Bronchial epithelial cell (primary cell): ENCODE measurements around the gene KLK6. TPM values are rescaled to one million over a fixed set of nuclear protein-coding genes. Genes with fewer than 3 reads are reported as not detected.
A peak's percentile ranks its signal among the peaks of the same experiment; 100 is the strongest.

ENCODE experiments used
- DNase-seq: peaks from one replicate; pipeline ENCODE4 v3.0.0-alpha.2; 2010; ENCODE audit warnings: low read depth
- FAIRE-seq: peaks from 2 replicates; lab custom pipeline; 2011; peaks lifted over from hg19 to GRCh38; lab: Jason Lieb, UNC
- H3K27me3 ChIP-seq: 2 replicates; pipeline ENCODE4 v1.5.1; 2011; ENCODE audit warnings: low read length; ENCODE audit not compliant: control insufficient read depth, insufficient read depth
- H3K36me3 ChIP-seq: 2 replicates; pipeline ENCODE4 v1.5.1; 2011; ENCODE audit warnings: low read length; ENCODE audit not compliant: control insufficient read depth, insufficient read depth
- H3K4me3 ChIP-seq: 2 replicates; pipeline ENCODE4 v1.5.1; 2011; ENCODE audit warnings: mild to moderate bottlenecking, low read depth, low read length, control low read depth
- total RNA-seq: library from RNA; depleted of rRNA; stranded (reverse); fragments of >200 nt; gene quantifications from 2 replicates; pipeline ENCODE4 v1.2.1, GENCODE V29; 2014
- TF ChIP-seq, protein P1 (sequence below): IDR thresholded peaks from 2 replicates; pipeline ENCODE4 v1.5.1; 2011; ENCODE audit warnings: mild to moderate bottlenecking, moderate library complexity, low read length, control low read depth, inconsistent platforms; ENCODE audit not compliant: insufficient read depth, severe bottlenecking

KLK6 gene
- total RNA-seq, 1 donor from 2014 or later = 0.26 TPM

DNA sequence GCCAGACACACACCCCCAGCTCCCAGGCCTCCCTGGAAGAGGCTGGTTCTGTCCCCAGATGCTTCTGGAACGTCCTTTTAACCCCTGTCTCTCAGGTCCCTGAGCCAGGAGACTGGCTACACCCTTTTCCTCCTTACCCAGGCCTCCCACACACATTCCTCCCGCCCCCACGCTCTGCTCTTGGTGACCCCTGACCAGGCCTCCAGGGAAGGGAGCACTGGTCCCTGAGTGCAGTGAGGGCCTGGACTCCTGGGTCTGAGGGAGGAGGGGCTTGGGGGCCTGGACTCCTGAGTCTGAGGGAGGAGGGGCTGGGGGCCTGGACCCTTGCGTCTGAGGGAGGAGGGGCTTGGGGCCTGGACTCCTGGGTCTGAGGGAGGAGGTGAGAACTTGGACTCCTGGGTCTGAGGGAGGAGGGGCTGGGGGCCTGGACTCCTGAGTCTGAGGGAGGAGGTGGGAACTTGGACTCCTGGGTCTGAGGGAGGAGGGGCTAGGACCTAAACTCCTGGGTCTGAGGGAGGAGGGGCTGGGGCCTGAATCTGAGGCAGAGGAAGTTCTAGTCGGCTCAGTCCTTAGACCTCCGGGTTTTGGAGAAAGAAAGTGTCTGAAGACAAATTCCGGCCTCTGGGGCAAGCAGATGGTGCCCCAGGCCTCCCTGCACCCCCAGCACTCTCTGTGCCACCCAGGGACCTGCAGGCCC, 527 bp downstream of the KLK6 start:
- FAIRE-seq (no peak), DNase-seq (no peak)
- TF ChIP-seq, protein P1, sequence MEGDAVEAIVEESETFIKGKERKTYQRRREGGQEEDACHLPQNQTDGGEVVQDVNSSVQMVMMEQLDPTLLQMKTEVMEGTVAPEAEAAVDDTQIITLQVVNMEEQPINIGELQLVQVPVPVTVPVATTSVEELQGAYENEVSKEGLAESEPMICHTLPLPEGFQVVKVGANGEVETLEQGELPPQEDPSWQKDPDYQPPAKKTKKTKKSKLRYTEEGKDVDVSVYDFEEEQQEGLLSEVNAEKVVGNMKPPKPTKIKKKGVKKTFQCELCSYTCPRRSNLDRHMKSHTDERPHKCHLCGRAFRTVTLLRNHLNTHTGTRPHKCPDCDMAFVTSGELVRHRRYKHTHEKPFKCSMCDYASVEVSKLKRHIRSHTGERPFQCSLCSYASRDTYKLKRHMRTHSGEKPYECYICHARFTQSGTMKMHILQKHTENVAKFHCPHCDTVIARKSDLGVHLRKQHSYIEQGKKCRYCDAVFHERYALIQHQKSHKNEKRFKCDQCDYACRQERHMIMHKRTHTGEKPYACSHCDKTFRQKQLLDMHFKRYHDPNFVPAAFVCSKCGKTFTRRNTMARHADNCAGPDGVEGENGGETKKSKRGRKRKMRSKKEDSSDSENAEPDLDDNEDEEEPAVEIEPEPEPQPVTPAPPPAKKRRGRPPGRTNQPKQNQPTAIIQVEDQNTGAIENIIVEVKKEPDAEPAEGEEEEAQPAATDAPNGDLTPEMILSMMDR = no peak
- Histone ChIP-seq H3K36me3 (no peaks in the 10 kb centered on the region), H3K4me3 (no peak overlapping the region), H3K27me3 (no peaks in the 10 kb centered on the region)

DNA sequence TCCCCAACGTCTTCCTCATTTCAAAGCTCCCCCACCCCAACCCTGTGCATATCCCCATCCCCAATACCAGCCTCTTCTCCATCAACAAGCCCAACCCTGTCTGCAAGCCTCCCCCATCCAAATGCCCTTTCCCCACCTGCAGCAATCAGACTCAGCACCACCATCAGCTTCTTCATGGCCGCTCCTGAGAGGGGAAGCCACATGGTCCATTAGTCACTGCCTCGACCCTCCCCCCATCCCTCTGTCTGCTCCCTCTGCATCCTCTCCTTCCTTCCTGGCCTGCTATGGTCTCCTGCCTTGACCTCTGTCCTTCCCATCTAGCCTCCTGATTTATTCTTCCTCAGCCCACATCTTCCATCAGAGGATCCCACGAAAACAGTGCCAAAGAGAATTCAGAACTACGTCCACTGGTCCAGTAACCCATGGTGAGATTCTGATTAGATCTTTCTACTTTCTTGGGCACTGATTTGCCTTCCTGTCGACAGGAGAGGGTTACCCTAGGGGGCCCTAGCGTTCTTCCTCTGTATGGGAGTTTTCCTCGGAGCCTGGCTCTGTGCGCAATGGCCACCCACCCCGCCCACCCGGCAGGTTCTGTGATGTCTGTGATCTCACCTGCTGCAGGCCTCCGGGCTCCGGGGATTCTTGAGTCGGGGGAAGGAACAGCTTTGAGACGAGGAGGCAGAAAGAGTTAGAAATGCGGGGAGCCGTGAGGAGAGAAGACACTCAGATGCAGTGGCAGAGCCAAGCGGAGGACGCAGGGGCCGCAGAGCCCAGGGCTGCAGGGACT, 1.3 kb downstream of the KLK6 start:
- H3K27me3 ChIP-seq = no peaks in the 10 kb centered on the region
- H3K36me3 ChIP-seq = no peaks in the 10 kb centered on the region
- H3K4me3 ChIP-seq = no peak overlapping the region
- TF ChIP-seq, protein P1 = no peak
- FAIRE-seq (no peak), DNase-seq (no peak)

DNA sequence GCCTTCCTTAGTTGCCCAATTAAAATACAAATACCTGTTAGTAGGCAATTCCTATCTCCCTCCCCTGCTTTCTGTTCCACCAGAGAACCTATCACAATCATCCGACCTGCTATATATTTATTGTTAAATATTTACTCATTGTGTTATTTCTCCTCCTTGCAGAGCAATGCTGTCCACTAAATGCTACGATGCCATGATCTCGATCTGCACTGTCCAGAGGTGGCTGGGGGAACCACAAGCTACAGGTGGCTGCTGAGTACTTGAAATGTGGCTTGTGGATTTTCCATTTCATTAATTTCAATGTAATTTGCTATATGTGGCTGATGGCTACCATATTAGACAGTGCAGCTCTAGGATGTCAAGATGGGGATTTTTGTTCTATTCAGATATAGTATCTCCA, 5.1 kb downstream of the KLK6 start:
- FAIRE-seq = no peak
- H3K4me3 ChIP-seq = no peak overlapping the region

DNA sequence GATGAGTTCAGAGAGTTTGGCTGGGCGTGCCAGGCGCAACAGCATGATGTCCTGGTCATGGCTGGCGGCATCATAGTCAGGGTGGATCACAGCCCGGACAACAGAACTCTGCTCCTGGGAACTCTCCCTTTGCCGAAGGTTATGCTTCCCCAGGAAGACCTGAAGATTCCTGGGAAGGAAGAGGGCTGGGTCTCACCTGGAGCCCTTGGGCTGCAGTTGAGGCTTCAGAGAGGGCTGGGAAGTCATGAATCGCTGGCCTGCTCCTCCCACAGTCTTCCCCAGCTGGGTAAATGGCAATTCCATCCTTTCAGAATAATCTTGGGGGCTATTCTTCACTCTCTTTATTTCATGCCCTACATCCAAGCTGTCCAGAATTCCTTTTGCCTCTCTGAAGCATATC, 6.0 kb downstream of the KLK6 start:
- DNase-seq (no peak), FAIRE-seq (no peak)
- Histone ChIP-seq H3K36me3 (no peaks in the 10 kb centered on the region), H3K27me3 (peaks cover 2% of the 10 kb centered on the region), H3K4me3 (no peak overlapping the region)
- TF ChIP-seq, protein P1 = no peak

More for the DNA sequence above, 5.1 kb downstream of the KLK6 start:
- Histone ChIP-seq H3K27me3 (peaks cover 2% of the 10 kb centered on the region), H3K36me3 (no peaks in the 10 kb centered on the region)
- no peak for DNase-seq
- TF ChIP-seq, protein P1 = no peak

DNA sequence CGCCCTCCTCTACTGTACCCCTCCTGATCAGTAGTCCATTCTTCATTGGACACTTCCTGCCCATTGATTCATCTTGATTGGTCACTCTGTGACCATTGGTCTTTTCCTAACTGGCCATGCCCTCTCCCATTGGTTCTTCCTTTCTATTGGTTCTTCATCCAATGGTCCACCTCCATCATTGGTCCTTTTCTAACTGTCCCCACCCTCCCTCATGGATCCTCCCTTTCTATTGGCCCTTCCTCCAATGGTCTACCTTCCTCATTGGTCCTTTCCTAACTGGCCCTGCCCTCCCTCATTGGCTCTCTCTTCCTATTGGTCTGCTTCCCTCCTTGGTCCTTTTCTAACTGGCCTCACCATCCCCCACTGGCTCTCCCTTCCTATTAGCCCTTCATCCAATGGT, 7.1 kb downstream of the KLK6 start:
- no peak for DNase-seq
- no peak overlapping the region for H3K4me3 ChIP-seq
- no peaks in the 10 kb centered on the region for H3K36me3 ChIP-seq
- TF ChIP-seq, protein P1 = no peak
- FAIRE-seq = peak; percentile 36
- H3K27me3 ChIP-seq = peaks cover 2% of the 10 kb centered on the region
